GM12878 (cell line): ENCODE data around the gene GNAI2. TPM values are rescaled to one million over a fixed set of nuclear protein-coding genes. Genes with fewer than 3 reads are reported as not detected.

Experiments
- ATAC-seq: fragments of 200-7000 bp; cut with Tn5 transposase; 3 replicates; pipeline ENCODE4 v1.9.1; 2020; ENCODE audit warnings: mild to moderate bottlenecking, moderate library complexity
- BruUV-seq: library from RNA; stranded (reverse); fragments of 400-500 nt; replicated peaks from 2 replicates; lab custom pipeline; 2021; lab: Mats Ljungman, UMichigan
- CTCF ChIA-PET: fragments of 300-600 bp; sonication (Branson Sonifier 250); formaldehyde crosslinking; extraction: SDS; loops from one replicate; lab custom pipeline; 2021; ENCODE audit warnings: inconsistent platforms; lab: Yijun Ruan, JAX
- POLR2A ChIA-PET: fragments of 350-600 bp; formaldehyde crosslinking; extraction: SDS; loops from one replicate; lab custom pipeline; 2021; ENCODE audit warnings: inconsistent platforms; lab: Charles Lee
- RAD21 ChIA-PET: fragments of 300-600 bp; sonication (Branson Sonifier 250); formaldehyde crosslinking; loops from one replicate; lab custom pipeline; 2023; ENCODE audit warnings: antibody characterized with exemption; ENCODE audit not compliant: unreplicated experiment; lab: Charles Lee
- SMC1A ChIA-PET: fragments of 300-600 bp; sonication (Branson Sonifier 250); formaldehyde crosslinking; loops from one replicate; lab custom pipeline; 2023; ENCODE audit not compliant: unreplicated experiment, uncharacterized antibody; lab: Charles Lee
- DNase-seq: peaks from one replicate; pipeline ENCODE4 v3.0.0-alpha.2; 2011; ENCODE audit warnings: low read depth, low spot score
- FAIRE-seq: peaks from 3 replicates; lab custom pipeline; 2011; peaks lifted over from hg19 to GRCh38; lab: Jason Lieb, UNC
- H2AFZ ChIP-seq: 2 replicates; pipeline ENCODE4 v1.6.0; 2011; ENCODE audit warnings: low read depth, low read length, control low read depth; ENCODE audit not compliant: control insufficient read depth
- H3K27ac ChIP-seq: 2 replicates; pipeline ENCODE4 v1.5.1; 2011; ENCODE audit warnings: control low read depth; ENCODE audit not compliant: control insufficient read depth, insufficient read depth
- H3K27me3 ChIP-seq, 2 experiments: replicated peaks in 1 of 2; 2 replicates each; pipeline versions ENCODE4 v1.6.0 to v1.6.1; 2011; ENCODE audit warnings: low read length in 1 of 2; ENCODE audit not compliant: control insufficient read depth in 2 of 2, insufficient read depth in 2 of 2
- H3K36me3 ChIP-seq, 2 experiments: 2 replicates each; pipeline ENCODE4 v1.5.1; 2011; ENCODE audit warnings: low read length in 1 of 2; ENCODE audit not compliant: control insufficient read depth in 2 of 2, insufficient read depth in 2 of 2
- H3K4me1 ChIP-seq: 2 replicates; pipeline ENCODE4 v1.6.1; 2011; ENCODE audit warnings: mild to moderate bottlenecking, low read length, moderate library complexity, mixed read lengths; ENCODE audit not compliant: control insufficient read depth, insufficient read depth
- H3K4me2 ChIP-seq: 2 replicates; pipeline ENCODE4 v1.6.0; 2011; ENCODE audit warnings: control low read depth; ENCODE audit not compliant: control insufficient read depth, insufficient read depth
- H3K4me3 ChIP-seq: fragments of 200-600 bp; sonication (generic); 2 replicates; pipeline ENCODE4 v1.5.1; 2016
- H3K79me2 ChIP-seq: 2 replicates; pipeline ENCODE4 v1.6.0; 2011; ENCODE audit warnings: low read length; ENCODE audit not compliant: control insufficient read depth, insufficient read depth
- H3K9ac ChIP-seq: 2 replicates; pipeline ENCODE4 v1.8.0; 2011; ENCODE audit warnings: low read length, control low read depth, mixed read lengths; ENCODE audit not compliant: control insufficient read depth, insufficient read depth
- H3K9me3 ChIP-seq: replicated peaks from 3 replicates; pipeline ENCODE4 v1.5.1; 2011; ENCODE audit warnings: mild to moderate bottlenecking, low read length; ENCODE audit not compliant: control insufficient read depth, insufficient read depth
- H4K20me1 ChIP-seq: 2 replicates; pipeline ENCODE4 v1.6.0; 2011; ENCODE audit not compliant: control insufficient read depth, insufficient read depth
- BHLHE40 ChIP-seq, 2 experiments: fragments of 450-650 bp in 1 of 2; IDR thresholded peaks; 2 replicates each; pipeline ENCODE4 v1.6.1; 2011 to 2017; ENCODE audit warnings: low read depth in 2 of 2, borderline replicate concordance in 1 of 2, improper control_type of control experiment in 1 of 2, low read length in 1 of 2, mild to moderate bottlenecking in 1 of 2
- CBX3 ChIP-seq: fragments of 200-600 bp; sonication (generic); IDR thresholded peaks from 2 replicates; pipeline ENCODE4 v1.6.1; 2016; ENCODE audit warnings: low read depth, borderline replicate concordance
- CEBPB ChIP-seq, 2 experiments: fragments of 150-350 bp in 1 of 2; IDR thresholded peaks; 2 replicates each; pipeline ENCODE4 v1.6.1; 2012 to 2014; ENCODE audit warnings: low read depth in 2 of 2, low read length in 2 of 2, borderline replicate concordance in 1 of 2, inconsistent platforms in 1 of 2
- CREB1 ChIP-seq: IDR thresholded peaks from 2 replicates; pipeline ENCODE4 v1.6.1; 2012; ENCODE audit warnings: low read depth, mild to moderate bottlenecking, inconsistent platforms
- ETV6 ChIP-seq, 2 experiments: fragments of 450-650 bp in 1 of 2; IDR thresholded peaks in 1 of 2; conservative IDR thresholded peaks in 1 of 2; 2 replicates each; pipeline ENCODE4 v1.6.1; 2014; ENCODE audit warnings: antibody characterized with exemption in 1 of 2, borderline replicate concordance in 1 of 2, low read depth in 1 of 2, mild to moderate bottlenecking in 1 of 2, moderate library complexity in 1 of 2
- LARP7 ChIP-seq: fragments of 450-650 bp; IDR thresholded peaks from 2 replicates; pipeline ENCODE4 v1.6.1; 2017; ENCODE audit warnings: mild to moderate bottlenecking
- MYB ChIP-seq: fragments of 150-350 bp; IDR thresholded peaks from 2 replicates; pipeline ENCODE4 v1.6.1; 2014; ENCODE audit warnings: mild to moderate bottlenecking, low read depth, low read length, borderline replicate concordance
- PAX8 ChIP-seq: fragments of 450-650 bp; IDR thresholded peaks from 2 replicates; pipeline ENCODE4 v1.6.1; 2017; ENCODE audit warnings: mild to moderate bottlenecking, moderate library complexity
- POLR2AphosphoS5 ChIP-seq: IDR thresholded peaks from 2 replicates; pipeline ENCODE4 v1.6.1; 2011; ENCODE audit warnings: mild to moderate bottlenecking, low read length, inconsistent platforms
- SIX5 ChIP-seq: IDR thresholded peaks from 2 replicates; pipeline ENCODE4 v1.6.1; 2011; ENCODE audit warnings: mild to moderate bottlenecking, low read depth, low read length, moderate library complexity; ENCODE audit not compliant: severe bottlenecking
- WGBS: methylation state at CpG from one replicate; pipeline ENCODE4 v1.1.6; 2016; ENCODE audit warnings: low lambda C conversion rate; ENCODE audit not compliant: insufficient replicate concordance, insufficient coverage; ENCODE audit errors: missing lambda C conversion rate; 5-methylcytosine and 5-hydroxymethylcytosine counted together
- in situ Hi-C: fragments of 300-500 bp; cut with MboI; formaldehyde crosslinking; loops from 9 replicates; pipeline ENCODE4 v1.14.3; 2018; ENCODE audit warnings: mixed read lengths
- intact Hi-C: fragments of 100-400 bp; cut with micrococcal nuclease; formaldehyde crosslinking; loops from one replicate; pipeline ENCODE4 v1.14.2; 2022; ENCODE audit not compliant: unreplicated experiment
- polyA plus RNA-seq, 11 experiments: library from polyadenylated mRNA; depleted of rRNA in 4 of 11; unstranded in 6 of 11; stranded (reverse) in 5 of 11; fragments of >200 nt; fragmentation: Nextera tagmentation in 4 of 11; fragmentation: Illumina TruSeq in 1 of 11; extraction: Ambion mirVana in 4 of 11; extraction: Trizol in 1 of 11; gene quantifications; 1 replicate in 1 of 11; 2 replicates in 10 of 11; pipeline versions ENCODE4 v1.2.1 to v1.2.3, GENCODE V29; 2011 to 2016; ENCODE audit warnings: inconsistent platforms in 2 of 11, missing spikeins in 2 of 11, low read depth in 1 of 11
- total RNA-seq, 4 experiments: library from RNA; depleted of rRNA in 3 of 4; stranded (reverse); fragments of >200 nt in 3 of 4; fragmentation: Illumina TruSeq in 1 of 4; extraction: Trizol in 1 of 4; gene quantifications; 2 replicates each; pipeline versions ENCODE4 v1.2.1 to v1.2.3, GENCODE V29; 2013 to 2021
- TF ChIP-seq, protein P1 (sequence below): fragments of 450-650 bp; IDR thresholded peaks from 2 replicates; pipeline ENCODE4 v1.6.1; 2018; ENCODE audit warnings: mild to moderate bottlenecking, low read depth, moderate library complexity; ENCODE audit not compliant: partially characterized antibody

Gene GNAI2
- total and polyA plus RNA-seq, 10 of the 15 experiments (the other 5 are each of a cell fraction or from before 2014, with no cell fraction given) = 5.0 to 346 (median 237) TPM

DNA sequence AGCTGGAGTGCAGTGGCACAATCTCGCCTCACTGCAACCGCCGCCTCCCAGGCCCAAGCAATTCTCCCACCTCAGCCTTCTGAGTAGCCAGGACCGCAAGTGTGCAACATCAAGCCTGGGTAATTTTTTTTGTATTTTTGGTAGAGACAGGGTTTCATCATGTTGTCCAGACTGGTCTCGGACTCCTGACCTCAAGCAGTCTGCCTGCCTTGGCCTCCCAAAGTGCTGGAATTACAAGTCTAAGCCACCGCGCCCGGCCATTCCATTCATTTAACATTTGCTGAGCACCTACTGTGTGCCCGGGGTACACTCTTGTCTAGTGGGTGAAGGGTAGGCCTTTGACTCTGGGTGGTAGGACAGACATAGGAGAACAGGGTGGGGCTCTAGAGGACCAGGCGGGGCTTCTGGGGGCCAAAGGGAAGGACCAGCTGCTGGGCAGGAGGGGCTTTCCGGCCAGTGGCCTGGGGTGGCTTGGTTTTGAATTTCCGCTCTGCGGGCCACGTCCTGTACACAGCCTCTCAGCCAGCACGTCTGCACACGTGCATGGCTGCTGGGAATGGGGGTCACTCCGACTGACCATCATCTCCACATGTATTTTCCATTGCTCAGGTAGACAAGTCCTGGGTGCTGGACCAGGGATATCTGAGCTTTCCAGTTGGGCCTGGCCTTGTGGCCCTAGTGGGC, 28.5 kb upstream of the GNAI2 start:
- no peak for ATAC-seq
- SMC1A ChIA-PET = no interaction called here
- H3K9me3 ChIP-seq = no peaks in the 10 kb centered on the region
- TF ChIP-seq CEBPB (IDR thresholded peaks at IDR 0.05; ENCODE audit: borderline replicate concordance in 1 of 2, low read depth in 2 of 2, low read length in 2 of 2) (no peak), POLR2AphosphoS5 (no peak), MYB (no peak), CREB1 (no peak), SIX5 (no peak), PAX8 (no peak), BHLHE40 (IDR thresholded peaks at IDR 0.05; ENCODE audit: borderline replicate concordance in 1 of 2, low read depth in 2 of 2, low read length in 1 of 2) (no peak), CBX3 (no peak), ETV6 (conservative IDR thresholded peaks at IDR 0.05 in 1 of 2, IDR thresholded peaks at IDR 0.05 in 1 of 2; ENCODE audit: borderline replicate concordance in 1 of 2, low read depth in 1 of 2) (no peak), LARP7 (no peak)
- TF ChIP-seq, protein P1, sequence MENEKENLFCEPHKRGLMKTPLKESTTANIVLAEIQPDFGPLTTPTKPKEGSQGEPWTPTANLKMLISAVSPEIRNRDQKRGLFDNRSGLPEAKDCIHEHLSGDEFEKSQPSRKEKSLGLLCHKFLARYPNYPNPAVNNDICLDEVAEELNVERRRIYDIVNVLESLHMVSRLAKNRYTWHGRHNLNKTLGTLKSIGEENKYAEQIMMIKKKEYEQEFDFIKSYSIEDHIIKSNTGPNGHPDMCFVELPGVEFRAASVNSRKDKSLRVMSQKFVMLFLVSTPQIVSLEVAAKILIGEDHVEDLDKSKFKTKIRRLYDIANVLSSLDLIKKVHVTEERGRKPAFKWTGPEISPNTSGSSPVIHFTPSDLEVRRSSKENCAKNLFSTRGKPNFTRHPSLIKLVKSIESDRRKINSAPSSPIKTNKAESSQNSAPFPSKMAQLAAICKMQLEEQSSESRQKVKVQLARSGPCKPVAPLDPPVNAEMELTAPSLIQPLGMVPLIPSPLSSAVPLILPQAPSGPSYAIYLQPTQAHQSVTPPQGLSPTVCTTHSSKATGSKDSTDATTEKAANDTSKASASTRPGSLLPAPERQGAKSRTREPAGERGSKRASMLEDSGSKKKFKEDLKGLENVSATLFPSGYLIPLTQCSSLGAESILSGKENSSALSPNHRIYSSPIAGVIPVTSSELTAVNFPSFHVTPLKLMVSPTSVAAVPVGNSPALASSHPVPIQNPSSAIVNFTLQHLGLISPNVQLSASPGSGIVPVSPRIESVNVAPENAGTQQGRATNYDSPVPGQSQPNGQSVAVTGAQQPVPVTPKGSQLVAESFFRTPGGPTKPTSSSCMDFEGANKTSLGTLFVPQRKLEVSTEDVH = no peak
- TF ChIP-seq, all 136 proteins: peak for 0
- no peak overlapping the region for H3K9ac ChIP-seq
- no peak overlapping the region for H2AFZ ChIP-seq
- H3K4me2 ChIP-seq = no peak overlapping the region
- no peak overlapping the region for H3K27ac ChIP-seq
- 49% methylated on average over 17 of the region's 17 CpGs for WGBS
- ChIA-PET RAD21 (no interaction called here), CTCF (no interaction called here), POLR2A (no interaction called here)
- no peaks in the 10 kb centered on the region for H3K4me1 ChIP-seq
- FAIRE-seq (no peak), DNase-seq (no peak)
- in situ Hi-C loops (no loop called here), intact Hi-C loops (no loop called here)
- H4K20me1 ChIP-seq = no peaks in the 10 kb centered on the region
- no peaks in the 10 kb centered on the region for H3K79me2 ChIP-seq
- H3K4me3 ChIP-seq = no peak overlapping the region
- BruUV-seq = no TSS peak
- H3K36me3 ChIP-seq = no peaks in the 10 kb centered on the region
- peaks cover 14 to 19% of the 10 kb centered on the region in 2 experiments for H3K27me3 ChIP-seq
